ENCODE data around the gene GDF2.

GDF2 gene

DNA sequence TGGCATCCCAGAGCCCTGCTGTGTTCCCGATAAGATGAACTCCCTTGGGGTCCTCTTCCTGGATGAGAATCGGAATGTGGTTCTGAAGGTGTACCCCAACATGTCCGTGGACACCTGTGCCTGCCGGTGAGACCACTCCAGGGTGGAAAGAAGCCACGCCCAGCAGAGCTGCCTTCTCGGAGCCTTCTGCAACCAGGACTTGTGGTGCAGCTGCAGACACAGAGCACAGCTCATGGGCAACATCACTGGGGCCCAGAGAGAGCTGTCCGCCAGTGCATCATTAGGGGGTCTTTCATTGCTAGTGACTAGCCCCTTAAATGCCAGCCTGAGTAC, 9.6 kb upstream of the GDF2 start:
- DNase-seq (ENCODE audit: low read depth), result no peak

DNA sequence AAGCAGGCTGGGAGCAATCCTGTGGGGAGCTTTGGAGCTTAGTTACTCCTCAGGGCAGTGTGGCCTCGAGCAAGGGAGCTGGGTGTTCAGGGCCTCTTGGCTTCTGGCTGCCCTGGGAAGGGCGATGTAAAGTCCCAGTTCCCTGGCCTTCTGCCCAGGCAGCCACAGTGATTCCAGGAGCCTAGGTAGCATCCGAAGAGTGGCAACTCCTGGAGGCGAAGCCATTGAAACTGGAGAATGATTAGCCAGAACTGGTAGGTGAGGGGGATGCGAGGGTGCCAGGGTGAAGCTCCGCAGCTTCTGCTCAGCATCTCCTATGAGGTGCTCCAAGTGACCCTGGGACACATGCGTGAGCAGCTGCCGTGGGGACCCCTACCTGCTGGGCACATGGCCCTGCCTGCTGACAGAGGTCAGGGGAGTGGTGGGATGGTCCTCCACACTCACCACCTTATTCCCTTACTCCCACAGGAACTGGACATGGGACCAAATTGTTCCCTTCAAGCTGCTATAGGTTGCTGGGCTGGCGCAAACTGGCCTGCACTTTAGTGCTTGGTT, 7.8 kb upstream of the GDF2 start:
- DNase-seq (ENCODE audit: low read depth), result no peak

DNA sequence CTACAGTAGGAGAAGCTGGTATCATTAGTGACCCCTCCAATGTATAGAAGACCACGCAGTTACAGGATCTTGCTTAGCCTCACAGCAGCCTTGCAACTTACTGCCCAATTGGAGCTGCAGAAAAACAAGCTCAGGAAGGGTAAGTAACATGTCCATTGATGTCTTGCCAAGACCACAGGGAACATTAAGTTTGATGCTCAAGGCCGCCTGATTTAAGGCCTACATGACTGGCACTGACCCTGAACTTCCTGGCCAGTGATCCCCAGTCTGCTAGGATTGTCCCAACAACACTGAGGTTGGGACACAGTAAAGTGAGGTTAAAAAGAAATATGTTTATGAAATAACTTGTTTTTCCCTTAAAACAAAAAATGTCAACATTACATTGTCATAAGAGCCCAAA, 6.8 kb upstream of the GDF2 start:
- DNase-seq (ENCODE audit: low read depth), result no peak

DNA sequence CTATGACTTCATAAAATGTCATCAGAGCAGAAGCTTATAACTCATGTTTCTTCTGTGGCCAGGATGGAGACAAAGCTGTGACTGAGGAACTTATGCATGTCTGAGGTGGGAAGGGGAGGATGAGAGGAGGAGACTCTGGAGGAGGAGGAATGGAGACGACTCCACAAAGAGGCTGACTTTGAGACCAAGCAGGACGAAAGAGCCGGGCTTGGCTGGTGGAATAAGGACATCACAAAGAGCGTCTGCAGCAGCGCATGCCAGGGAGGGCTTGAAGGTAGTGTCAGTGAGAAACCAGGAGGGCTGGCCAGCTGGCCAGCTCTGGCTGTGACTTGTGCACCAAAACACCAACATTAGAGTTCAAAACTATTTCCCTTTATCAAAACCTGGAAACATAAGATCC, 6.1 kb upstream of the GDF2 start:
- DNase-seq (ENCODE audit: low read depth), result no peak

DNA sequence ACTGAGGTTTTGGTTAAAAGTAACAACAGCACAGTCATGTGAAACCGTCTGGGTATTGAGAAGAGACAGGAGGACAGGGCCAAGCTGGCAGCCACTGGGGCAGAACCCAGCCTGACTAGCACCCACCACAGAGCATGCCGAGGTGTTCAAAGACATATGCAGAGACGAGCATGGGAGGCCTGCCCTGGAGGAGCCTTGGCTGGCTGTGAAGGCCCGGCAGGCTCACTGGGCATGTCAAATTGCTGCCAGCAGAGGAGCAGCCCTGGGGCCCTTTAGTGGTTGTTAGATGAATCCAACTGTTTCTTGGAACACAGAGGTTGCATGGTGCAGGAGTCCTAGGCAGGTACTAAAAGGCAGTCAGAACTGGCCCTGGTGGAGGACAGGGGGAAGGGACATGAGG, 5.0 kb upstream of the GDF2 start:
- no peak for DNase-seq (ENCODE audit: low read depth)

DNA sequence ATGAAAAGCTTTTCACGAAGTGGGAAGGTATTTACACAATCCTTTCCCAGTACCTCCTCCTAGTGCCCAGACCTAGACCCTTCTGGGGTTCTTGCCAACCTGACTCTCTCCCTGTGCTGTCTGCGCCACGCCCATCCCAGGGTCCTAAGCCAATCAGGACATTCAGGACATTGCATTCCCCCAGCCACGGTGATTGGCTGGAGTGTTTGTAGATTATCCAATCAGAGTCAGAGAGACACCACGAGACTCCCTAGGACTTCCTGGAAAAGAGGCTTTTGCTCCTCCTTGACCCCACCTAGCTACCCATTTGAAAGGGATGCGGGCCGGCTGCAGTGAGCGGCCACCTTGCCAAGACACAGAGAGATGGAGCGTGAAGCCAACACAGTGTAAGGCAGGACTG, 3.5 kb upstream of the GDF2 start:
- no peak for DNase-seq (ENCODE audit: low read depth)

DNA sequence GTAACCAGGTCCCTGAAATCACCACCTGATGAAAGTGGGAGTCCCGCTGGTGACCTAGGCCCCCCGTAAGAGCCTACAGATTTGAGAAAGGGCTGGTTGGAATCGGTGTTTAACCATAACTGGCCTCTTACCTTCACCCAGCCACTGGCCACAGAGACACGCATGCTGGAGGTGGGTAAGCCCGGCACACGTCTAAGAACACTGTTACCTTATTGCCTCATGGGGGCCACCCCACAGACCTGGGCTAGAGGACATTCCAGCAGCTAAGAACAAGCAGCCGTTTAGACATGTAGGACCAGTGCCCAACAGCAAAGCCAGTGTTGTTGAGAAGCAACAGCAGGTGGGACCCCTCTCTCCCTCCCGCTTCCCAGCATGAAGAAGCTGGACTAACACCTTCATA, 2.5 kb upstream of the GDF2 start:
- no peak for DNase-seq (ENCODE audit: low read depth)

DNA sequence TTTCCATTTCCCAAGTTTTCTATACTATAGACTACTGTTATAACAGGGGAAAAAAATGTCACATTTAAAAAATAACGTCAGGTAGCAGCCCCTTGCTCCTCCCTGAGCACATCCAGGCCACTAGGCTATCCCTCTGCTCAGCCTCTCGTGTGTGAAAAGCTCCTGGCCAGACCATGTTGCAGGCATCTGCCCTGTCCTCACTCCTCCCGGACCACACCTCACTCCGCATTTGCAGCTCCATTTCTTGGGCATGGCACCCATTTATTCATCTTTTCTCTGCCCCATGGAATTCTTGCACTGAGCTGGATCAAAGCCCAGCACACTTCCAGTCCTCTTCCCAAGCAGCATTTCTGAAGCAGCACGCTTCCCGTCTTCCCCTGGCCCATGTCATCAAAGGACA, 1.4 kb upstream of the GDF2 start:
- DNase-seq (ENCODE audit: low read depth), result no peak

DNA sequence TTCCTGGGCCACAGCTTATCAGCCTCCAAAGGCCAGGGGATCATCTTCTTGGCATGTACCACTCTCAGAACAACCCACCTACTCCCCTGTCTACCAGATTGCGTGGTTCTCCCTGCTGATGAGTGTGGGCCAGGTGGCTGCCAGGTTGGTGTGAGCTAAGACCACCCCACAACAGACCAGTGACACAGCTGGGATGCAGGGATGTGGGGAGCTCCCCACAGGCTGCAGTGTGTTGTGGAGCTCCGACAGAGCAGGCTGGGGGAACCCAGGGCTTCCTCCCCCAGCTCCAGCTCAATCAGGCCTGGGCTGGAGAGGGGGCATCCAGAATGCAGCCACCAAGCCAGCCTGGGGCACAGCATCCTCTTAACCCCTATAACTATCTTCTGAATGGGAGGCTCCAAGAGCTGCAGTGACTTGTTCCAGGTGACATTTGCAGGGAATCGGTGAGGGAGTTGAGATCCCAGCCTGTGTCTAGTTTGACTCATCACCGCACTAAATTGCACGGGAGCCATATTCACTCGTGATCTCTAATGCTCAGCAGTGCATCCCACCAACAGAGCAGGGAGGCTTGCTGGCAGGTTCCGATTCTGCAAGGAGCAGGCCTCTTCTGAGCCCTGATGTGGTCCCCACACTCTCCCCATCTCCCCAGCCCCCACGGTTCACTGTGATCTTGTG, 596 bp upstream of the GDF2 start:
- no peak for DNase-seq (ENCODE audit: low read depth)

DNA sequence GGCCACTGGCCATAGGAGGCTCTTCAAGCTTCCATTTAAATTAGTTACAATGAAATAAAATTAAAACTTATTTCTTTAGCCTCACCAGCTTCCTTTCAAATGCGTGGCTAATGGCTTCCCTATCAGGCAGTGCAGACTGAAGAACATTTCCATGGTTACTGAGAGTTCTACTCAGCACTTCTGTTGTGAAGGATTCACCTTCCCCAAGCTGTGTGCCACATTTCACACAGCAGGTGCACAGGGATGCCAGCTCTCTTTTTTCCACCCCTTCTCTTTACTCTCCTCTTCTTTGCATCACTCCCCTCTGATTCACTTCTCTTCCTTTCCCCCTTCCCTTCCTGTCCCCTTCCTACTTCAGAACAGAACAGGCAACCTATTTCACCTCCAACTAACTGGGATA, 833 bp downstream of the GDF2 start:
- DNase-seq (ENCODE audit: low read depth), result no peak

DNA sequence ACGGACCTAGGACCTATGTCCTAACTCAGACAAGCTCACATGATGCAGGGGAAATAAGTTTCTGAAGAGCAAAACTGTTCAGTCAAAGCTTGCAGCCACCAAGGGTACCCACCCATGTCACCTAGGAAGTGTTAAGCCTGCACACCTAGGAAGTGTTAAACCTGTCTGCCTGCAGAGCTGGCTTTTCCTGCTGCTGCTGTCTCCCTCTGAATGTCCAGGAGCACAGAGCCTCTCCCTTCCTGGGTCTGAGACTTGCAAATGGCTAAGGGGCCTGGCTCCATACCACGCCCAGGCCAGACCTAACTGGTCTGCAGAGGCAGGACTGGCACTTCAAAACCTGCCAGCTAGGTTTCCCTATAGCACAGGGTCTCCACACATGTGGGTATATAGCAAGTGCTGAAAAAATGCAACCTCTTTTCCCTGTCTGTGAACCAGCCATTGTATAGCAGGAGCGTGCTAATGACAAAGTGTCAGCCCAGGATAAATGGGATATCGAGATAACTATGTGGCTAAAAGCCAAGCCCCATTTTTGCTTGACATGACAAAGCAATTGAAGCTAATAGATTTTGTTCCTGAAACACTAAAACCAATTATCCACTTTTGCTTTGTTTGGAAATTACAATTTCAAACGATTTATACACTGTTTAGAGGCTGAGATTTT, 1.5 kb downstream of the GDF2 start:
- no peak for DNase-seq (ENCODE audit: low read depth)

DNA sequence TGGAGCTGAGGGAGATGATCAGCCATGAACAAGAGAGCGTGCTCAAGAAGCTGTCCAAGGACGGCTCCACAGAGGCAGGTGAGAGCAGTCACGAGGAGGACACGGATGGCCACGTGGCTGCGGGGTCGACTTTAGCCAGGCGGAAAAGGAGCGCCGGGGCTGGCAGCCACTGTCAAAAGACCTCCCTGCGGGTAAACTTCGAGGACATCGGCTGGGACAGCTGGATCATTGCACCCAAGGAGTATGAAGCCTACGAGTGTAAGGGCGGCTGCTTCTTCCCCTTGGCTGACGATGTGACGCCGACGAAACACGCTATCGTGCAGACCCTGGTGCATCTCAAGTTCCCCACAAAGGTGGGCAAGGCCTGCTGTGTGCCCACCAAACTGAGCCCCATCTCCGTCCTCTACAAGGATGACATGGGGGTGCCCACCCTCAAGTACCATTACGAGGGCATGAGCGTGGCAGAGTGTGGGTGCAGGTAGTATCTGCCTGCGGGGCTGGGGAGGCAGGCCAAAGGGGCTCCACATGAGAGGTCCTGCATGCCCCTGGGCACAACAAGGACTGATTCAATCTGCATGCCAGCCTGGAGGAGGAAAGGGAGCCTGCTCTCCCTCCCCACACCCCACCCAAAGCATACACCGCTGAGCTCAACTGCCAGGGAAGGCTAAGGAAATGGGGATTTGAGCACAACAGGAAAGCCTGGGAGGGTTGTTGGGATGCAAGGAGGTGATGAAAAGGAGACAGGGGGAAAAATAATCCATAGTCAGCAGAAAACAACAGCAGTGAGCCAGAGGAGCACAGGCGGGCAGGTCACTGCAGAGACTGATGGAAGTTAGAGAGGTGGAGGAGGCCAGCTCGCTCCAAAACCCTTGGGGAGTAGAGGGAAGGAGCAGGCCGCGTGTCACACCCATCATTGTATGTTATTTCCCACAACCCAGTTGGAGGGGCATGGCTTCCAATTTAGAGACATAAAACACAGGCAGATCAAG, 3.3 kb downstream of the GDF2 start:
- no peak for DNase-seq (ENCODE audit: low read depth)

DNA sequence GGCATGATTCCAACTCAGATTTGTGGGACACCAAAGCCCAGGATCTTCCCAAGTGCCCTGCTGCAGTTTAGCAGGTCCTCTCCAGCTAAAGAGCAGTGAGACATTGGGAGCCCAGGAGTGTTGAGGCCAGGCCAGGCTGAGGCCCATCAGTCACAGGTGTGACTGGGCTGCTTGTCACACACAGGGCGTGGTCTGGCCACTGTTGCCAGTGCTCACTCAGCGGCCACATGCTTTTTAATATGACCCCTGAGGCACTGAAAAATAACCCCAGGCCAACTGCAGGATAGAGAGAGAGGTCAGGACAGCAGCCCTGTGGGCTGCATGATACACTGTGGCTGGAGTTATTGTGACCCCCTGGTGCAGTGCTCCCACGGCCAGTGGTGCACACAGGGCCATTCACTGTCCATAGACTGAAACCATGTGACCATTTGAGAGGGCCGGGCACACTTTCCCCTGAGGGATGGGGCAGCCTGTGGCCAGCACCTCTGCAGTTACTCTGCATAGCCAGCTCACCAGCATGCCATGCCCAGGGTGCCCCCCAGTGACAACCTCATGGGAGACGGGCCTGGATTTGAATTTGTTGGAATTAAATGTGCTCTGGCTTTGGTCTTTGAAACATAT, 4.2 kb downstream of the GDF2 start:
- DNase-seq (ENCODE audit: low read depth), result no peak

DNA sequence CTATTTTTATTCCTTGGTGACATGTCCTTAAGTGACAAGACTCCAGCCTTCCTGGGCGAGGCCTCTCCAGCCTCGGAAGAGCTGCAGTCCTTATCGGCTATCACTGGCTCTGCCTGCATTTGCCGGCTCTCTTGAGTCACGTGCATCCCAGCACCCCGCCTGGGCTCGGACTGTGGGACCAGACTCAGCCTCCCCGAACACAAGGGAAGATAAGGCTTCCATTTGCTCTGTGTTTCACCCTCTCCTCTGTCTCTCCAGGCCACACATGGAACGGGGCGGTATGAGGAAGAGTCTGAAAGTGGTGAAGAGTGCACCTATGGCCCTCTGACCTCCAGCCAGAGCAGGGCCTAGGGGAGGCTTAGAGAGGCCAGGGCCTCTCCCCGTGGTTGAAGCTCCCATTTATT, 4.7 kb downstream of the GDF2 start:
- no peak for DNase-seq (ENCODE audit: low read depth)

DNA sequence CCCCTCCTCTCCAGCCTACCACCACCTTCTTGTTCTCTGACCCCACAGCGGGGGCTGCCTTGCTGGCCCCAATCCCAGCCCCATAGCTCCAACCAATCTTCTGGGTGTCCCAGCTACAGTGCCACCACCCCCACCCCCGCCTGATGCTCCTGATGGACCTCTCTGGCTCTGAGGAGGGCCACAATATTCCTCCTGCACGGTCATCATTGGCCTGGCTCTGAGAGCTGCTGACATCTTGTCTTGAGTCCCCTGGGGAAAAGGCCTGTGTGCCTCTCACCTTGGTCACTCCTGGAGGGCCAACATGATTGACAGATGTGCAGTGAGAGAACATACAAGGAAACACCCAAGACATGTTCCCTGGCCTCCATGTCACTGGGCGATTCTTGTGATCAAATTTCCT, 7.6 kb downstream of the GDF2 start:
- DNase-seq (ENCODE audit: low read depth), result no peak

DNA sequence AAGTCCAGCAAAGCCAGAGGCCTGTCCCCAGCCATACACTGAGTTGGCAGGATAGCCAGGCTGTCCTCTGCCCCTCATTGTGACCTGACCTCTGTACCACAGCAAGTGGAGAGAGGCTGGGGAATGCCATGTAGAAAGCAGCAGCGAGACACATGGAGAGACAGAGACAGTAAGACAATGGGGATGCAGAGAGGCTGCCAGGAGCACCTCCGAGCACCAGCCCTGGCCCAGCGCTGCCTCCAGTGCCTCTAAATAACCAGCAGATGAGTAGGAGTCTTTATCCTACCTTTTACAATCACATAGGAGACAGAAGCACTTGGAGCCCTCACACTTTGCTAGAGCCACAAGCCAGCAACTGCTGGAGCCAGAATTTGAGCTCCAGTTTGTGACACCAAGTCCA, 8.1 kb downstream of the GDF2 start:
- DNase-seq (ENCODE audit: low read depth), result no peak

DNA sequence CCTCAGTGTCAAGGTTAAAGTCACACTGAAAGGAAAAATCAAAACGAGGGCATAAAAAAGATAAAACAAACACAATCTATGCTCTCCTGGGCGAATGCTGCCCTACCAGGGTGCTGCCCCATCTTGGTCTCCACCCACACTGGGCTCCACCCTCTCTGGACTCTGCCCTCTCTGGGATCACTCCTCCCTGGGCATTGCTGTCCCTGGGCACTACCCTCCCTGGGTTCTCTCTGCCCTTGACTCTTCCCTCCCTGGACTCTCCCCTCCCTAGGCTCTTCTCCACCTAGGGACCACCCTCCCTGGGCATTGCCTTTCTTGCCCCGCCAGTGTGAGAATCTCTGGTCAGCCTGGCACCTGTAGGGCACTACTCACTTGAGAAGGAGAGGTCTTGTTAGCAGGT, 8.6 kb downstream of the GDF2 start:
- no peak for DNase-seq (ENCODE audit: low read depth)

DNA sequence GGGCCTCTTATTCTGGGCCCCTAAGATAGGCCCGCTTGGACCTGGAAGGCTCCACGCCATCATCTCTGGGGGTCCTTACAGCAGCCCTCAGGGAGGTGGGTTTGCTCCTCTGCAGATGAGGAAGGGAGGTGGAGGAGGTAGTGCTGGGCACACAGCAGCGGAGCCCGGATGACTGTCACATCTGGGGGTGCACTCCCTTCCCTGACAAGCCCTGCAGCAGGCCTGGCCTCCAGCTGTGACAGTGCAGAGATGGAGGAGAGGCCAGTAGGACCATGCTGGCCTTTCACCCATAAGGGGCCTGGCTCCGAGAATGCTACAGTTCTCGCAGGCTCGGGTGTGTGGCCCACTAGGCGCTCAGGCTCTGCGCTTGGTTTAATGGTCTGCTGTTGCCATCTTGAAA, 9.2 kb downstream of the GDF2 start:
- DNase-seq (ENCODE audit: low read depth), result no peak

DNA sequence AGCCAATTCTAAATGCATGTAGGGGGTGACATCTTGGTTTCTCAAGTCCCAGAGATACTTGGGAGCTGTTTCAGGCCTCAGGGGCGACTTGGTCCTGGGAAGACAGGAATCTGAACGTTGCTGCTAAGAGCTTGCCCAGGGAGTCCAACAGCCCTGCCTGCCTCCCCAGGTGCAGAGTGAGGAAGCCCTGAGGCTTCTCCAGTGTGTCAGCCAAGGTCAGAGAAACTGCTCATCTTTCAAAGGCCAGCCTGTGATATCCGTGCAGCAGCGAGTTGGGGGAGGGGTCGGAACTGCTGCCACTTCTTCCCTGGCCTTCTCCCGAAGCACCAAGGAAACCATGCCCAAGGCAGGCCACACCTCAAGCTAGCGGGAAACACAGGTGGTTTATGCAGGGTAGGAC, 9.7 kb downstream of the GDF2 start:
- no peak for DNase-seq (ENCODE audit: low read depth)

DNA sequence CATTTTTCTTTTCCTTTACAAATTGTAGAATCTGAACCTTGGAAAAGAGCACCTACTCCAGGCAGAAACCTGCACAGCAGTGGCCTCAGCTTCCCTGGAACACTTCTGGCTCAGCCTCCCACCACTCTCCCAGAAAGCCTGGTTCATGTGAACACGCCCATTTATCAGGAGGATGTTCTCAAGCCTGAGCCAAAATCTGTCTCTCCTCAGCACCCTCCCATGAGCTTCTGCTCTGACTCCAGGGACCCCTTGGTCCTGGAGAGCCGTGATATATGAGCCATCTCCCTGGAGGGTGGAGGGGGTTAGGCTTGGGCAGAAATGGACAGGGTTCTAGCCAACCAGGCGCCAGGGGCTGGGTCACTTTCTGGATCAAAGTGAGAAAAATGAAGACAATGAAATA, 10.1 kb downstream of the GDF2 start:
- DNase-seq (ENCODE audit: low read depth), result no peak

DNA sequence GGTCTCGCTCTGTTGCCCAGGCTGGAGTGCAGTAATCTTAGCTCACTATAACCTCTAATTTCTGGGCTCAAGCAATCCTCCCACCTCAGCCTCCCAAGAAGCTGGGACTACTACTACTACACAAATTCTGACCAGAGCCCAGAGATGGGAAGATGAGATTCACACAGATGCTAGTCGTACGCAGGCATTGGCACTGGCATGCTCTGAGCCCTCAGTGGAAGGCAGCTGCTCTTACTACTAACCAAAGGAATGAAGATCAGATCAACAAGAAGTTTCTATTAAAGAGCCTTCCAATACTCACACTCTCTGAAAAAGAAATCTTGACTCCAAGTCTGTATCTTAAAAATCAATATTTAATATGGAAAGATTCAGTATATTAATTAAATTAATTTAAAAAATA, 10.7 kb downstream of the GDF2 start:
- DNase-seq (ENCODE audit: low read depth), result no peak

DNA sequence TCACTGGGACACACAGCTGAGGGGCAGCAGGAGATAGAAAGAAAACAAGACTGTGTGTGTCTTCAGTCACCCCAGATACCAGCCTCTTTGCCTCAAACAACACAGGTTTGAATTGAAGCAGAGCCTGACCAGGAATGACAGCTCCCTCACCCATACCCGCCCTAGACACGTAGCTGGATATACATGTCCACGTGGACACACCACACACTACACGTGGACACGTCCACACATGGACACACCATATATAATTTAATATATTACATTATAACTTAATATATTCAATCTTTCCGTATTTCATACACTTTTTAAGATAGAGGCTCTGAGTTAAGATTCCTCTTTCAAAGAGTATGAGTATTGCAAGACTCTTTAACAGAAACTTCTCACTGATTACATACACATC, 11.3 kb downstream of the GDF2 start:
- no peak for DNase-seq (ENCODE audit: low read depth)
